ENCODE measurements around the gene PRDM16. TPM values are rescaled to one million over a fixed set of nuclear protein-coding genes. Genes with fewer than 3 reads are reported as not detected.

The PRDM16 gene
- polyA plus RNA-seq, 1 of the 3 experiments (the other 2 are of a cell fraction) = not detected

DNA sequence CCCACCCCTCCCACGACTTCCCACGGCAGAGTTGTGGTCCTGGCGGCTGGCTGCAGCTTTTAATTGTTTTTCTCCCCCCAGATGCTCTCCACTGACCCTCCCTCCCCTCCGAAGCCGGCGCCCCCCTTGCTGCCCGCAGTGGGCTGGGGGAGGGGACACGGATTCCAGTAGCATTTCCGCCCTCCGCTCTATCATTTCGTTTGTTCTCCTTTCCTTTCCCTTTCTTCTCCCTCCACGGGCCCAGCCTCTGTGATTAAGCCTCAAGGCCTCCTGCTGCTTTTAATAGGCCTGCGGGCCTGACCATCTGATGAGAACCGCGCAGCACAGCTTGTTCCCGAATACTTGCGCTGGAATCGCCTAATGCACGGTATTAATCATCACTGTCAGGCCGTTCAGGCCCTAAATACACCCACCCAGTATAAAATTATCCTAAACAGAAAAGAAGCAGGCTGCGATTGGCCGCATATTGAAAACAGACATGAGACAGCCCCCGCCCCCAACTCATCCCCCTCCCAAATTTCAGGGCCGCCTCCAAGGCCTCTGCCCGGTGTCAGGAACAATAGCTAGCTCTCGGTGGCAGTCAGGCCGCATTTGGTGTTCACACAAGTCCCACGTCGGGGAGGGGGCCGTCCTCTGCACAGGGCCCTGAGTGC is 283.4 kb downstream of the PRDM16 start:
- POLR2A ChIA-PET = interaction anchor here (0.6 kb wide), 1 partner anchor 39 kb away, joined by 4 read pairs; no protein-coding TSS in a partner anchor
- TF ChIP-seq, protein P1, sequence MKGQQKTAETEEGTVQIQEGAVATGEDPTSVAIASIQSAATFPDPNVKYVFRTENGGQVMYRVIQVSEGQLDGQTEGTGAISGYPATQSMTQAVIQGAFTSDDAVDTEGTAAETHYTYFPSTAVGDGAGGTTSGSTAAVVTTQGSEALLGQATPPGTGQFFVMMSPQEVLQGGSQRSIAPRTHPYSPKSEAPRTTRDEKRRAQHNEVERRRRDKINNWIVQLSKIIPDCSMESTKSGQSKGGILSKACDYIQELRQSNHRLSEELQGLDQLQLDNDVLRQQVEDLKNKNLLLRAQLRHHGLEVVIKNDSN (IDR thresholded peaks at IDR 0.05; ENCODE audit: borderline replicate concordance, low read depth) = no peak
- no peak for TF ChIP-seq RFX5 (IDR thresholded peaks at IDR 0.05; ENCODE audit: low read length)
- 0 out of 2 replicates have a peak, but pooled peaks cover 9% of the 10 kb centered on the region for H3K27me3 ChIP-seq (ENCODE audit: insufficient read depth)
- no peaks in the 10 kb centered on the region for H3K79me2 ChIP-seq (ENCODE audit: insufficient read depth)
- H3K27ac ChIP-seq (ENCODE audit: low read depth in 2 of 2, low read length in 1 of 2) = no peak overlapping the region
- H3K36me3 ChIP-seq (replicated peaks in 1 of 2; ENCODE audit: control insufficient read depth in 1 of 2, insufficient read depth in 2 of 2, low read length in 1 of 2) = no peaks in the 10 kb centered on the region
- H3K4me2 ChIP-seq = no peak overlapping the region
- no peaks in the 10 kb centered on the region for H3F3A ChIP-seq (replicated peaks; ENCODE audit: insufficient read depth)
- DNase-seq = no peak
- no peak overlapping the region for H3K9ac ChIP-seq
- CTCF ChIA-PET = interaction anchor here (0.6 to 1.1 kb wide), 2 partner anchors 12 to 90 kb away, joined by 3 read pairs; no protein-coding TSS in a partner anchor
- H4K20me1 ChIP-seq (ENCODE audit: insufficient read depth) = no peaks in the 10 kb centered on the region
- no peak overlapping the region for H3K4me3 ChIP-seq (ENCODE audit: low read depth in 2 of 2, low read length in 1 of 2)
- 22% methylated on average over 26 of the region's 30 CpGs for WGBS (ENCODE audit: low lambda C conversion rate)
- H2AFZ ChIP-seq (ENCODE audit: low read depth) = no peak overlapping the region
- no peaks in the 10 kb centered on the region for H3K9me2 ChIP-seq
- no peaks in the 10 kb centered on the region for H3K9me3 ChIP-seq
- no peaks in the 10 kb centered on the region for H3K4me1 ChIP-seq (ENCODE audit: control insufficient read depth in 1 of 2, insufficient read depth in 2 of 2, low read depth in 1 of 2, low read length in 1 of 2)

DNA sequence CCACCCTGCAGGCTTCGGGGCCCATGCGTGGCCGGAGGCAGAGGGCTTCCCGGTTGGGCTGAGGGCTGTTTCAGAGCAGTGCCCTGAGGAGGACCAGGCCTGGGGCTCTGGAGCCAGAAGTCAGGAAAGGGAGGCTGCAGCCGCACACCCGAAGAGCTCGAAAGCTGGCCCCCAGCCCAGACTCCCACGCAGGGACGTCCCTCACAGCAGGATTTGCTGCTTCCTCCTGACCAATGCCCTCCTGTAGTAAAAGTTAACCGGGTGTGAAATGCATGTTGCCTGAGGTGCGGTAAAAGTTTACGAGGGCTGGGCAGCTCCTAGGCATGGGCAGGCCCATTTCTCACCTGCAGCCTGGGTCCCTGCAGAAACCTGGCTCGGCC is 283.9 kb downstream of the PRDM16 start:
- Histone ChIP-seq H3K9ac (no peak overlapping the region), H3K4me3 (ENCODE audit: low read depth in 2 of 2, low read length in 1 of 2) (no peak overlapping the region), H3K9me3 (no peaks in the 10 kb centered on the region), H3K9me2 (no peaks in the 10 kb centered on the region), H3K79me2 (ENCODE audit: insufficient read depth) (no peaks in the 10 kb centered on the region), H3F3A (replicated peaks; ENCODE audit: insufficient read depth) (no peaks in the 10 kb centered on the region), H2AFZ (ENCODE audit: low read depth) (no peak overlapping the region), H4K20me1 (ENCODE audit: insufficient read depth) (no peaks in the 10 kb centered on the region), H3K36me3 (replicated peaks in 1 of 2; ENCODE audit: control insufficient read depth in 1 of 2, insufficient read depth in 2 of 2, low read length in 1 of 2) (no peaks in the 10 kb centered on the region), H3K4me1 (ENCODE audit: control insufficient read depth in 1 of 2, insufficient read depth in 2 of 2, low read depth in 1 of 2, low read length in 1 of 2) (no peaks in the 10 kb centered on the region), H3K4me2 (no peak overlapping the region), H3K27ac (ENCODE audit: low read depth in 2 of 2, low read length in 1 of 2) (no peak overlapping the region), H3K27me3 (ENCODE audit: insufficient read depth) (0 out of 2 replicates have a peak, but pooled peaks cover 9% of the 10 kb centered on the region)
- ChIA-PET CTCF (no interaction called here), POLR2A (no interaction called here)
- no peak for TF ChIP-seq JUND (IDR thresholded peaks at IDR 0.05)
- TF ChIP-seq, protein P2, sequence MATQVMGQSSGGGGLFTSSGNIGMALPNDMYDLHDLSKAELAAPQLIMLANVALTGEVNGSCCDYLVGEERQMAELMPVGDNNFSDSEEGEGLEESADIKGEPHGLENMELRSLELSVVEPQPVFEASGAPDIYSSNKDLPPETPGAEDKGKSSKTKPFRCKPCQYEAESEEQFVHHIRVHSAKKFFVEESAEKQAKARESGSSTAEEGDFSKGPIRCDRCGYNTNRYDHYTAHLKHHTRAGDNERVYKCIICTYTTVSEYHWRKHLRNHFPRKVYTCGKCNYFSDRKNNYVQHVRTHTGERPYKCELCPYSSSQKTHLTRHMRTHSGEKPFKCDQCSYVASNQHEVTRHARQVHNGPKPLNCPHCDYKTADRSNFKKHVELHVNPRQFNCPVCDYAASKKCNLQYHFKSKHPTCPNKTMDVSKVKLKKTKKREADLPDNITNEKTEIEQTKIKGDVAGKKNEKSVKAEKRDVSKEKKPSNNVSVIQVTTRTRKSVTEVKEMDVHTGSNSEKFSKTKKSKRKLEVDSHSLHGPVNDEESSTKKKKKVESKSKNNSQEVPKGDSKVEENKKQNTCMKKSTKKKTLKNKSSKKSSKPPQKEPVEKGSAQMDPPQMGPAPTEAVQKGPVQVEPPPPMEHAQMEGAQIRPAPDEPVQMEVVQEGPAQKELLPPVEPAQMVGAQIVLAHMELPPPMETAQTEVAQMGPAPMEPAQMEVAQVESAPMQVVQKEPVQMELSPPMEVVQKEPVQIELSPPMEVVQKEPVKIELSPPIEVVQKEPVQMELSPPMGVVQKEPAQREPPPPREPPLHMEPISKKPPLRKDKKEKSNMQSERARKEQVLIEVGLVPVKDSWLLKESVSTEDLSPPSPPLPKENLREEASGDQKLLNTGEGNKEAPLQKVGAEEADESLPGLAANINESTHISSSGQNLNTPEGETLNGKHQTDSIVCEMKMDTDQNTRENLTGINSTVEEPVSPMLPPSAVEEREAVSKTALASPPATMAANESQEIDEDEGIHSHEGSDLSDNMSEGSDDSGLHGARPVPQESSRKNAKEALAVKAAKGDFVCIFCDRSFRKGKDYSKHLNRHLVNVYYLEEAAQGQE (IDR thresholded peaks at IDR 0.05; ENCODE audit: low read depth, low read length) = no peak
- WGBS (ENCODE audit: low lambda C conversion rate) = 13% methylated on average over 1 of the region's 13 CpGs
- DNase-seq = no peak

DNA sequence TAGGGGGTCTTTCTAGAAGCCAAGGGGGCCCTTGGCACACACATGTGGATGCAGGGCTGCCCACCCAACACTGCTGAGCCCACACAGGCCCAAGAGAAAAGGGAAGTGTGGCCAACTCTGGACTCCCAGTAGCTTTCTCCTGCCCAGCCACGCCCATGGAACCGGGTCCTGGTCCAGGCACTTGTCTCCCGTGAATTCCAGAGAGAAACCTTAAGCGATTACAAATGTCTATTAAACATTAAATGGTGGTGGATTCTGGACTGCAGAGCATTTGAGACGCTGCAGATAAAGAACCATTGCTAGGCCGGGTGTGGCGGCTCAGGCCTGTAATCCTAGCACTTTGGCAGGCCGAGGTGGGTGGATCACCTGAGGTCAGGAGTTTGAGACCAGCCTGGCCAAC is 284.9 kb downstream of the PRDM16 start:
- Histone ChIP-seq H3K27ac (ENCODE audit: low read depth in 2 of 2, low read length in 1 of 2) (no peak overlapping the region), H4K20me1 (ENCODE audit: insufficient read depth) (no peaks in the 10 kb centered on the region), H3K4me3 (ENCODE audit: low read depth in 2 of 2, low read length in 1 of 2) (no peak overlapping the region), H2AFZ (ENCODE audit: low read depth) (no peak overlapping the region), H3K27me3 (ENCODE audit: insufficient read depth) (peaks cover 9% of the 10 kb centered on the region; the same call in 1 of the 2 replicates), H3K9me2 (no peaks in the 10 kb centered on the region), H3F3A (replicated peaks; ENCODE audit: insufficient read depth) (no peaks in the 10 kb centered on the region), H3K36me3 (replicated peaks in 1 of 2; ENCODE audit: control insufficient read depth in 1 of 2, insufficient read depth in 2 of 2, low read length in 1 of 2) (no peaks in the 10 kb centered on the region), H3K4me2 (no peak overlapping the region), H3K9ac (no peak overlapping the region), H3K9me3 (no peaks in the 10 kb centered on the region), H3K4me1 (ENCODE audit: control insufficient read depth in 1 of 2, insufficient read depth in 2 of 2, low read depth in 1 of 2, low read length in 1 of 2) (no peaks in the 10 kb centered on the region), H3K79me2 (ENCODE audit: insufficient read depth) (no peaks in the 10 kb centered on the region)
- ChIA-PET CTCF (no interaction called here), POLR2A (no interaction called here)
- WGBS (ENCODE audit: low lambda C conversion rate) = 56% methylated on average over 8 of the region's 8 CpGs
- DNase-seq = no peak
- no peak for TF ChIP-seq GABPA (IDR thresholded peaks at IDR 0.05; ENCODE audit: low read depth)
- TF ChIP-seq EZH2phosphoT487 (IDR thresholded peaks at IDR 0.05; ENCODE audit: borderline replicate concordance, low read depth) = no peak
- TF ChIP-seq, protein P3, sequence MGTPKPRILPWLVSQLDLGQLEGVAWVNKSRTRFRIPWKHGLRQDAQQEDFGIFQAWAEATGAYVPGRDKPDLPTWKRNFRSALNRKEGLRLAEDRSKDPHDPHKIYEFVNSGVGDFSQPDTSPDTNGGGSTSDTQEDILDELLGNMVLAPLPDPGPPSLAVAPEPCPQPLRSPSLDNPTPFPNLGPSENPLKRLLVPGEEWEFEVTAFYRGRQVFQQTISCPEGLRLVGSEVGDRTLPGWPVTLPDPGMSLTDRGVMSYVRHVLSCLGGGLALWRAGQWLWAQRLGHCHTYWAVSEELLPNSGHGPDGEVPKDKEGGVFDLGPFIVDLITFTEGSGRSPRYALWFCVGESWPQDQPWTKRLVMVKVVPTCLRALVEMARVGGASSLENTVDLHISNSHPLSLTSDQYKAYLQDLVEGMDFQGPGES (IDR thresholded peaks at IDR 0.05; ENCODE audit: low read depth, low read length) = no peak
- TF ChIP-seq, protein P4, sequence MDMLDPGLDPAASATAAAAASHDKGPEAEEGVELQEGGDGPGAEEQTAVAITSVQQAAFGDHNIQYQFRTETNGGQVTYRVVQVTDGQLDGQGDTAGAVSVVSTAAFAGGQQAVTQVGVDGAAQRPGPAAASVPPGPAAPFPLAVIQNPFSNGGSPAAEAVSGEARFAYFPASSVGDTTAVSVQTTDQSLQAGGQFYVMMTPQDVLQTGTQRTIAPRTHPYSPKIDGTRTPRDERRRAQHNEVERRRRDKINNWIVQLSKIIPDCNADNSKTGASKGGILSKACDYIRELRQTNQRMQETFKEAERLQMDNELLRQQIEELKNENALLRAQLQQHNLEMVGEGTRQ (IDR thresholded peaks at IDR 0.05; ENCODE audit: borderline replicate concordance, low read depth, low read length) = no peak
- TF ChIP-seq TCF12 (IDR thresholded peaks at IDR 0.05) = no peak
- no peak for TF ChIP-seq MXI1 (IDR thresholded peaks at IDR 0.05; ENCODE audit: low read depth, low read length)
- TF ChIP-seq SIN3A (IDR thresholded peaks at IDR 0.05; ENCODE audit: borderline replicate concordance, low read depth, low read length) = no peak
- TF ChIP-seq, protein P5, sequence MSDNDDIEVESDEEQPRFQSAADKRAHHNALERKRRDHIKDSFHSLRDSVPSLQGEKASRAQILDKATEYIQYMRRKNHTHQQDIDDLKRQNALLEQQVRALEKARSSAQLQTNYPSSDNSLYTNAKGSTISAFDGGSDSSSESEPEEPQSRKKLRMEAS (IDR thresholded peaks at IDR 0.05; ENCODE audit: low read depth) = no peak
- no peak for TF ChIP-seq ELF1 (IDR thresholded peaks at IDR 0.05)

All from SK-N-SH (cell line).